Peyer's patch (tissue), 4 donors: Measurements from ENCODE around the gene PIP4K2C. TPM values are rescaled to one million over a fixed set of nuclear protein-coding genes. Genes with fewer than 3 reads are reported as not detected.
A peak's percentile ranks its signal among the peaks of the same experiment; 100 is the strongest.

Source experiments
- DNase-seq, 3 donors: peaks; one replicate each; pipeline ENCODE4 v3.0.0-alpha.2; 2017 to 2019
- H3K27ac ChIP-seq, 4 donors: fragments of 200-600 bp; sonication (generic); one replicate each; pipeline ENCODE4 v1.5.1; 2016 to 2019
- H3K27me3 ChIP-seq, 2 donors: fragments of 200-600 bp; sonication (generic); one replicate each; pipeline ENCODE4 v1.5.1; 2019
- H3K36me3 ChIP-seq, 3 donors: fragments of 200-600 bp; sonication (generic); one replicate each; pipeline ENCODE4 v1.5.1; 2016 to 2019
- H3K4me1 ChIP-seq, 4 donors: fragments of 200-600 bp; sonication (generic); one replicate each; pipeline ENCODE4 v1.5.1; 2016 to 2019
- H3K4me3 ChIP-seq, 4 donors: fragments of 200-600 bp; sonication (generic); 1 replicate in 3 of 4; 2 replicates in 1 of 4; pipeline ENCODE4 v1.5.1; 2016 to 2019; ENCODE audit warnings: mild to moderate bottlenecking in 1 of 4
- H3K9me3 ChIP-seq, 4 donors: fragments of 200-600 bp; sonication (generic); one replicate each; pipeline ENCODE4 v1.5.1; 2016 to 2019; ENCODE audit warnings: mild to moderate bottlenecking in 1 of 4
- POLR2A ChIP-seq, 2 donors: fragments of 450-650 bp; IDR thresholded peaks; one replicate each; pipeline ENCODE4 v1.5.1; 2017; ENCODE audit warnings: antibody characterized with exemption in 2 of 2, mild to moderate bottlenecking in 2 of 2, moderate library complexity in 2 of 2
- total RNA-seq, 4 donors: library from RNA; depleted of rRNA; stranded (reverse); fragments of >200 nt; gene quantifications; one replicate each; pipeline ENCODE4 v1.1.0, GENCODE V29; 2016
- TF ChIP-seq, protein P1 (sequence below), 6 experiments: fragments of 450-650 bp in 4 of 6; fragments of 200-600 bp in 2 of 6; sonication (generic) in 1 of 6; IDR thresholded peaks; one replicate each; pipeline ENCODE4 v1.5.1; 2017 to 2019; ENCODE audit warnings: antibody characterized with exemption in 6 of 6, mild to moderate bottlenecking in 3 of 6, moderate library complexity in 1 of 6

PIP4K2C gene
- total RNA-seq, 4 donors from 2014 or later: 9.1 to 52.6 (median 37.9) TPM

DNA sequence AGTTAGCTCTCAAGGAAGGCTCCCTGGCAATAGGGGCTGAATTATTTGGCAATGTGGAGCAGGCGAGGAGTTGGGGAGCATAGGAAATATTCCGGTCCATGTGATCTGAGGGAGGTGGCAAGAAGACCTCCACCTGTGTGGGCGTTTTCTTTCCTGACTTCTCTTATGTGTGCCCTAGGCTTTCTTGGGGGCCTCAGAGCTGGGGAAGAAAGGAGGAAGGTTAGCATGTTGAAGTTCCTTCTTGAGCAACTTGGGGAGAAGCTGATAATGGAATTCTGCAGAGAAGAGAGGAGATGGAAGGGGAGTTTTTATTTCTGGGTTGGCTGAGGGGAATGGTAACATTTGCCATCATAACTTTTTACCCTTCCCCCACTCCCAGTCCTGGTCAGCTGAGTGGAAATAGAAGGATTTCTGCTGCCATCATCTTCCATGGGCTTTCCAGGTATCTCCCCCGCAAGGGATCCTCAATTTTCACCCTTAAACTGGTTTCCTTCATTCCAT, 14.9 kb downstream of the PIP4K2C start:
- Histone ChIP-seq H3K27ac (peak overlapping the region in 1 of 4 donors; percentile 90), H3K4me3 (no peak overlapping the region), H3K9me3 (no peaks in the 10 kb centered on the region), H3K4me1 (peaks cover 0 to 30% (median 1%) of the 10 kb centered on the region in 4 donors), H3K36me3 (peaks cover 0 to 15% (median 0%) of the 10 kb centered on the region in 3 donors), H3K27me3 (no peaks in the 10 kb centered on the region)
- DNase-seq: no peak
- TF ChIP-seq, protein P1, sequence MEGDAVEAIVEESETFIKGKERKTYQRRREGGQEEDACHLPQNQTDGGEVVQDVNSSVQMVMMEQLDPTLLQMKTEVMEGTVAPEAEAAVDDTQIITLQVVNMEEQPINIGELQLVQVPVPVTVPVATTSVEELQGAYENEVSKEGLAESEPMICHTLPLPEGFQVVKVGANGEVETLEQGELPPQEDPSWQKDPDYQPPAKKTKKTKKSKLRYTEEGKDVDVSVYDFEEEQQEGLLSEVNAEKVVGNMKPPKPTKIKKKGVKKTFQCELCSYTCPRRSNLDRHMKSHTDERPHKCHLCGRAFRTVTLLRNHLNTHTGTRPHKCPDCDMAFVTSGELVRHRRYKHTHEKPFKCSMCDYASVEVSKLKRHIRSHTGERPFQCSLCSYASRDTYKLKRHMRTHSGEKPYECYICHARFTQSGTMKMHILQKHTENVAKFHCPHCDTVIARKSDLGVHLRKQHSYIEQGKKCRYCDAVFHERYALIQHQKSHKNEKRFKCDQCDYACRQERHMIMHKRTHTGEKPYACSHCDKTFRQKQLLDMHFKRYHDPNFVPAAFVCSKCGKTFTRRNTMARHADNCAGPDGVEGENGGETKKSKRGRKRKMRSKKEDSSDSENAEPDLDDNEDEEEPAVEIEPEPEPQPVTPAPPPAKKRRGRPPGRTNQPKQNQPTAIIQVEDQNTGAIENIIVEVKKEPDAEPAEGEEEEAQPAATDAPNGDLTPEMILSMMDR (IDR thresholded peaks at IDR 0.05): no peak
- TF ChIP-seq POLR2A (IDR thresholded peaks at IDR 0.05): no peak

DNA sequence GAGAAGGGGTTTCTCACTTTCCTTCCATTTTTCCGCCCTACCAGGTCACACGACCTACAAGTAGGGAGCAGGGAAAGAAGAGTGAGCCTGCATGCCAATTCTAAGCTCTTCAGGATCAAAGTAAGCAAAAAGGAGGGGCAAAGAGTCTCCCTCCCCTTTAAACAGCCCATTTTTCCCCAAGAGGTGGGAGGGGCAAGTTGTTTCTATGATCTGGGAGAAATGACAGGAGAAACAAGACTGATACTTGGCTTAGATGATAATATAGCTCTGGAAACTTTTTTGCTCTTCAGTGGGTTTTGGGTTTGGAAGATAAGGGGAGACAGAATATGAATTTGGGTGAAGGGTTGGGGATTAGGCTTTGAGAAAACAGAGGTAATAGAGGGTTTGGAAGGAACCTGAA, 15.4 kb downstream of the PIP4K2C start:
- H3K36me3 ChIP-seq: peaks cover 0 to 9% (median 0%) of the 10 kb centered on the region in 3 donors
- H3K27me3 ChIP-seq: no peaks in the 10 kb centered on the region
- peaks cover 0 to 35% (median 3%) of the 10 kb centered on the region in 4 donors for H3K4me1 ChIP-seq
- H3K4me3 ChIP-seq: no peak overlapping the region
- no peak overlapping the region for H3K27ac ChIP-seq
- TF ChIP-seq, protein P1 (IDR thresholded peaks at IDR 0.05): no peak
- no peak for TF ChIP-seq POLR2A (IDR thresholded peaks at IDR 0.05)
- no peaks in the 10 kb centered on the region for H3K9me3 ChIP-seq
- DNase-seq: no peak

DNA sequence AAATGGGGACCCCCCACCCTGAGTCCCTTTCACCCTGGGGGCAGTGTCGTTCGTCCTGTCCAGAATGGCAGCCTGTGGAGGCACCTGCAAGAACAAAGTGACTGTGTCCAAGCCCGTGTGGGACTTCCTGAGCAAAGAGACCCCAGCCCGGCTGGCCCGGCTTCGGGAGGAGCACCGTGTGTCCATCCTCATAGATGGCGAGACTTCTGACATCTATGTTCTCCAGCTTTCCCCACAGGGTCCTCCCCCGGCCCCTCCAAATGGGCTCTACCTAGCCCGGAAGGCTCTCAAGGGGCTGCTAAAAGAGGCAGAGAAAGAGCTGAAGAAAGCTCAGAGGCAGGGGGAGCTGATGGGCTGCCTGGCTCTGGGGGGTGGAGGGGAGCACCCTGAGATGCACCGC, 15.8 kb downstream of the PIP4K2C start:
- TF ChIP-seq, protein P1 (IDR thresholded peaks at IDR 0.05): no peak
- Histone ChIP-seq H3K36me3 (peaks cover 0 to 5% (median 0%) of the 10 kb centered on the region in 3 donors), H3K27me3 (no peaks in the 10 kb centered on the region), H3K27ac (no peak overlapping the region), H3K9me3 (no peaks in the 10 kb centered on the region), H3K4me1 (peaks cover 0 to 40% (median 7%) of the 10 kb centered on the region in 4 donors), H3K4me3 (no peak overlapping the region)
- no peak for DNase-seq

DNA sequence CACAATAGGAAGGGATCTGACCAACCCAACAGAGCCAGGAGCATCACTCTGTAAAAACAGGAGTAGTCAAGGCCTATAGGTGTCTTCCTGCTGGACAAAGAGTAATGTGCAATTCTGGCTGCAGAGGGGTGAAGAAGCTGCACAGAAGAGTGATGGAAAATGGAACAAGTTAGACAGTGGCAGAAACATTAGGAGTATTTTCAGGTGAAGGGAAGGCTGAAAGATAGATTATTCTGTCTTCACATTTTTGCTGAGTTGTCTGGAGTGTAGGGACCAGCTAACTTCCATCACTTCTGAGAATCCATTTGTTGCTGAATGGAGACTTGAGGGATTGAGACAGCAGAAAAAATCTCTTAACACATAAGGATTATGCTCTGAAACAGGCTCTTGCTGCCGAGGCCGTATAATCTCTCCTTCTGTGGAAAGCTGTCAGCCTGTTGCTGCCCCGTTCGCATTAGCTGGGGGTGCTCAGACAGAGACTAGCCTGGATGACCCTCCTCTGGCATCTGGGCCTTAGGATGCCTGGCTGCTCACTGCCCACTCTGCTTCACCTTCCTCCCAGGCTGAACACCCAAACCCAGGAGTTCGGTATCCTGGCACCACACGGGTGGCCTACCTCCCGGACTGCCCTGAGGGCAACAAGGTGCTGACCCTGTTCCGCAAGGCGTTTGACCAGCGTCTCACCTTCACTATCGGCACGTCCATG, 17.1 kb downstream of the PIP4K2C start:
- Histone ChIP-seq H3K9me3 (no peaks in the 10 kb centered on the region), H3K27ac (no peak overlapping the region), H3K36me3 (no peaks in the 10 kb centered on the region), H3K4me3 (no peak overlapping the region), H3K4me1 (peaks cover 0 to 38% (median 8%) of the 10 kb centered on the region in 4 donors), H3K27me3 (no peaks in the 10 kb centered on the region)
- no peak for DNase-seq
- TF ChIP-seq, protein P1 (IDR thresholded peaks at IDR 0.05): no peak
- TF ChIP-seq POLR2A (IDR thresholded peaks at IDR 0.05): no peak

DNA sequence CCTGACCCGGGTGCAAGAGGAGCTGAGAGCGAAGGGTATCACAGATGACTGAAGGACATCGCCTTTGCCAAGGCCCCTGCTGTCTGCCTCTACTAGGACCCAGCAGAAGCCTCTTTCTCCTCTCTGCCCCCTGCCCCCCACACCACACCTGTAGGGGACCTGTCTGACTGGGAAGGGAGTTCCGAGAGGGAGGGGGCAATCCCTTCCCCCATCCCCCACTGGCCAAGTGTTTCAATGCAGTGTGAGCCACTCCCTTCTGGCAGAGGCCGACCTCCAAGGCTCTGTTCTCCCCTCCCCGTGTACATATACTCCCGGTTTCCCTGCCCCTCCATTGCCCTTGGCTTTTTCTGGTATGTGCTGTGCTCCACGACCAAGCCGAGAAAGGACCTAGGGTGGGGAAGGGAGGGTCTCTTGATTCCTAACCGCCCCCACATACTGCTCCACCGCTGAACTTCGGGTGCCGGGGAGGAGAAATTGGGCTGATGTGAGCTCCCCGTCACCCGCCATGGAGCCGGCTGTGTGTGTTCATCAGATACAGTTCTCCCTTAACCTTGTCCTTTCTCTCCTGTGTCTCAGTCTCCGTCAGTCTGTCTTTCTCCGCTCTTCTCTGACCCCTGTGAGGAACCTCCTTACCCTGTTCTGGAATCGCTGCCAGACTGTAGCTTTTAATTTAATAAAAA, 18.2 kb downstream of the PIP4K2C start:
- no peak overlapping the region for H3K4me3 ChIP-seq
- H3K36me3 ChIP-seq: no peaks in the 10 kb centered on the region
- no peaks in the 10 kb centered on the region for H3K27me3 ChIP-seq
- H3K4me1 ChIP-seq: peaks cover 0 to 28% (median 10%) of the 10 kb centered on the region in 4 donors
- no peaks in the 10 kb centered on the region for H3K9me3 ChIP-seq
- TF ChIP-seq, protein P1 (IDR thresholded peaks at IDR 0.05): no peak
- peak overlapping the region in 2 of 4 donors; percentile 79 to 87 for H3K27ac ChIP-seq
- no peak for DNase-seq
